Neuronal stem cell (in vitro differentiated cells): ENCODE data around the gene CCDC9B.

Experiments
- DNase-seq: peaks from one replicate; pipeline ENCODE4 v3.0.0-alpha.2; 2013; ENCODE audit warnings: low spot score
- H2AFZ ChIP-seq: one replicate; pipeline ENCODE4 v1.6.1; 2013; ENCODE audit warnings: mild to moderate bottlenecking, low read length, inconsistent platforms
- H2AK5ac ChIP-seq: 2 replicates; pipeline ENCODE4 v1.6.1; 2013; ENCODE audit warnings: low read depth, mild to moderate bottlenecking, inconsistent platforms, low read length, moderate library complexity, mixed read lengths
- H2BK120ac ChIP-seq: 2 replicates; pipeline ENCODE4 v1.6.1; 2013; ENCODE audit warnings: low read depth, mild to moderate bottlenecking, inconsistent platforms, low read length, moderate library complexity, mixed read lengths
- H2BK12ac ChIP-seq: one replicate; pipeline ENCODE4 v1.6.1; 2013; ENCODE audit warnings: low read length, inconsistent platforms
- H2BK15ac ChIP-seq: 2 replicates; pipeline ENCODE4 v1.6.1; 2013; ENCODE audit warnings: mild to moderate bottlenecking, low read length, inconsistent platforms, mixed read lengths
- H2BK5ac ChIP-seq: one replicate; pipeline ENCODE4 v1.6.1; 2013; ENCODE audit warnings: inconsistent platforms, mild to moderate bottlenecking, low read length, moderate library complexity
- H3K14ac ChIP-seq: one replicate; pipeline ENCODE4 v1.6.1; 2013; ENCODE audit warnings: low read length, inconsistent platforms
- H3K18ac ChIP-seq: 2 replicates; pipeline ENCODE4 v1.6.1; 2013; ENCODE audit warnings: low read length, inconsistent platforms
- H3K23ac ChIP-seq: 2 replicates; pipeline ENCODE4 v1.6.1; 2013; ENCODE audit warnings: low read depth, mild to moderate bottlenecking, mixed read lengths, low read length, inconsistent platforms; ENCODE audit not compliant: poor library complexity
- H3K27ac ChIP-seq: replicated peaks from 3 replicates; pipeline ENCODE4 v1.5.1; 2013; ENCODE audit warnings: low read length, inconsistent platforms
- H3K27me3 ChIP-seq, 3 experiments: 2 replicates each; pipeline ENCODE4 v1.6.1; 2013; ENCODE audit warnings: low read length in 3 of 3, mild to moderate bottlenecking in 2 of 3, inconsistent platforms in 1 of 3, low read depth in 1 of 3, mixed read lengths in 1 of 3, moderate library complexity in 1 of 3; ENCODE audit not compliant: control insufficient read depth in 3 of 3, insufficient read depth in 3 of 3
- H3K36me3 ChIP-seq, 2 donors: replicated peaks in 1 of 2; 2 replicates each; pipeline ENCODE4 v1.6.1; 2013; ENCODE audit warnings: low read length in 2 of 2; ENCODE audit not compliant: control insufficient read depth in 2 of 2, insufficient read depth in 2 of 2
- H3K4ac ChIP-seq: 2 replicates; pipeline ENCODE4 v1.6.1; 2013; ENCODE audit warnings: inconsistent platforms, mild to moderate bottlenecking, low read length, moderate library complexity
- H3K4me1 ChIP-seq, 2 donors: 1 replicate in 1 of 2; 2 replicates in 1 of 2; pipeline ENCODE4 v1.6.1; 2013; ENCODE audit warnings: low read length in 2 of 2, low read depth in 1 of 2; ENCODE audit not compliant: control insufficient read depth in 2 of 2, insufficient read depth in 1 of 2
- H3K4me2 ChIP-seq: one replicate; pipeline ENCODE4 v1.6.1; 2013; ENCODE audit warnings: mild to moderate bottlenecking, low read length, inconsistent platforms; ENCODE audit not compliant: insufficient read depth, poor library complexity, severe bottlenecking
- H3K4me3 ChIP-seq, 2 donors: 2 replicates each; pipeline ENCODE4 v1.5.1; 2013; ENCODE audit warnings: low read length in 2 of 2, mild to moderate bottlenecking in 2 of 2, inconsistent platforms in 1 of 2, moderate library complexity in 1 of 2
- H3K79me1 ChIP-seq: one replicate; pipeline ENCODE4 v1.6.1; 2013; ENCODE audit warnings: low read depth, mild to moderate bottlenecking, inconsistent platforms, low read length, moderate library complexity
- H3K9ac ChIP-seq: one replicate; pipeline ENCODE4 v1.6.1; 2013; ENCODE audit warnings: mild to moderate bottlenecking, low read depth, low read length, inconsistent platforms; ENCODE audit not compliant: poor library complexity
- H3K9me3 ChIP-seq, 2 donors: replicated peaks in 1 of 2; 2 replicates each; pipeline versions ENCODE3 to v1.6.1; 2013; ENCODE audit warnings: low read length in 2 of 2, mild to moderate bottlenecking in 2 of 2, inconsistent platforms in 1 of 2, low read depth in 1 of 2, mixed read lengths in 1 of 2, moderate library complexity in 1 of 2; ENCODE audit not compliant: control insufficient read depth in 2 of 2, insufficient read depth in 1 of 2
- H4K8ac ChIP-seq: one replicate; pipeline ENCODE4 v1.6.1; 2013; ENCODE audit warnings: low read depth, mild to moderate bottlenecking, inconsistent platforms, low read length, moderate library complexity
- H4K91ac ChIP-seq: one replicate; pipeline ENCODE4 v1.6.1; 2013; ENCODE audit warnings: low read length, low read depth, mild to moderate bottlenecking, inconsistent platforms; ENCODE audit not compliant: poor library complexity
- WGBS, 2 donors: extraction: QIAGEN DNeasy Blood & Tissue Kit; methylation state at CpG; one replicate each; pipeline ENCODE4 v1.1.7; 2013; ENCODE audit warnings: missing lambda C conversion rate in 2 of 2, mixed read lengths in 1 of 2; ENCODE audit not compliant: insufficient read length in 2 of 2, insufficient replicate concordance in 1 of 2; ENCODE audit errors: extremely low coverage in 2 of 2; 5-methylcytosine and 5-hydroxymethylcytosine counted together

Gene CCDC9B

GRCh38 chr15:40340038-40340739 is 550 bp downstream of the CCDC9B start:
- H3K27me3 ChIP-seq: peaks cover 0 to 11% (median 2%) of the 10 kb centered on the region in 3 experiments

GRCh38 chr15:40339621-40339945 is 1.2 kb downstream of the CCDC9B start:
- Histone ChIP-seq H2BK15ac (peak overlapping the region; percentile 10), H3K79me1 (no peaks in the 10 kb centered on the region), H4K8ac (no peak overlapping the region), H3K9ac (peak overlapping the region; percentile 46), H3K27me3 (peaks cover 0 to 11% (median 2%) of the 10 kb centered on the region in 3 experiments), H3K23ac (peak overlapping the region; percentile 11), H3K18ac (no peak overlapping the region), H2AK5ac (no peak overlapping the region), H3K4me3 (no peak overlapping the region), H2BK12ac (peak overlapping the region; percentile 24), H2AFZ (no peak overlapping the region), H3K27ac (no peak overlapping the region), H4K91ac (no peak overlapping the region), H2BK120ac (no peak overlapping the region), H3K4me2 (no peak overlapping the region), H3K14ac (no peak overlapping the region), H2BK5ac (no peak overlapping the region), H3K9me3 (no peaks in the 10 kb centered on the region), H3K4me1 (peaks cover 2 to 12% of the 10 kb centered on the region in 2 donors), H3K36me3 (no peaks in the 10 kb centered on the region), H3K4ac (no peak overlapping the region)
- no peak for DNase-seq
- WGBS, 2 donors: no CpG with 5 or more reads among the region's 7 CpGs

More at GRCh38 chr15:40340038-40340739, 550 bp downstream of the CCDC9B start:
- Histone ChIP-seq H3K18ac (peak overlapping the region; percentile 67), H4K8ac (no peak overlapping the region), H3K4me3 (no peak overlapping the region), H2BK12ac (peak overlapping the region; percentile 24), H4K91ac (no peak overlapping the region), H3K79me1 (no peaks in the 10 kb centered on the region), H3K23ac (peak overlapping the region; percentile 5), H2AK5ac (no peak overlapping the region), H3K4me1 (peaks cover 2 to 12% of the 10 kb centered on the region in 2 donors), H3K14ac (no peak overlapping the region), H2BK120ac (no peak overlapping the region), H2BK5ac (no peak overlapping the region), H3K4ac (no peak overlapping the region), H3K9me3 (no peaks in the 10 kb centered on the region), H2AFZ (peak overlapping the region; percentile 73), H3K27ac (no peak overlapping the region), H2BK15ac (peak overlapping the region; percentile 34), H3K36me3 (no peaks in the 10 kb centered on the region), H3K4me2 (no peak overlapping the region), H3K9ac (no peak overlapping the region)
- no peak for DNase-seq
- no CpG with 5 or more reads among the region's 14 CpGs for WGBS, 2 donors

- no peak overlapping the region for H3K4me2 ChIP-seq
- no peak overlapping the region for H4K91ac ChIP-seq
- peak overlapping the region; percentile 11 for H3K23ac ChIP-seq
- no peak overlapping the region for H4K8ac ChIP-seq
- no peak overlapping the region for H2AFZ ChIP-seq
- peaks cover 0 to 11% (median 2%) of the 10 kb centered on the region in 3 experiments for H3K27me3 ChIP-seq
- peak overlapping the region; percentile 17 for H2AK5ac ChIP-seq
- H3K36me3 ChIP-seq: no peaks in the 10 kb centered on the region
- WGBS, 2 donors: no CpG with 5 or more reads among the region's 11 CpGs
- H2BK120ac ChIP-seq: no peak overlapping the region
- H2BK12ac ChIP-seq: no peak overlapping the region
- H3K4me1 ChIP-seq: peaks cover 3 to 12% of the 10 kb centered on the region in 2 donors
- no peak for DNase-seq
- H3K27ac ChIP-seq: no peak overlapping the region
- peak overlapping the region; percentile 49 for H3K18ac ChIP-seq
- no peaks in the 10 kb centered on the region for H3K9me3 ChIP-seq
- H3K14ac ChIP-seq: no peak overlapping the region
- H2BK5ac ChIP-seq: no peak overlapping the region
- peak overlapping the region; percentile 46 for H3K9ac ChIP-seq
- H2BK15ac ChIP-seq: peak overlapping the region; percentile 3
- H3K4ac ChIP-seq: no peak overlapping the region
- no peaks in the 10 kb centered on the region for H3K79me1 ChIP-seq
- H3K4me3 ChIP-seq: no peak overlapping the region
Observed at GRCh38 chr15:40338921-40339620, 1.7 kb downstream of the CCDC9B start.

GRCh38 chr15:40338041-40338657 is 2.6 kb downstream of the CCDC9B start:
- H3K4me1 ChIP-seq: peaks cover 3 to 16% of the 10 kb centered on the region in 2 donors

More at GRCh38 chr15:40338041-40338657, 2.6 kb downstream of the CCDC9B start:
- H3K4ac ChIP-seq: no peak overlapping the region
- no peak overlapping the region for H3K9ac ChIP-seq
- H2AK5ac ChIP-seq: no peak overlapping the region
- WGBS, 2 donors: no CpG with 5 or more reads among the region's 11 CpGs
- no peak overlapping the region for H3K14ac ChIP-seq
- no peak overlapping the region for H4K91ac ChIP-seq
- H3K4me2 ChIP-seq: no peak overlapping the region
- no peaks in the 10 kb centered on the region for H3K79me1 ChIP-seq
- H2BK12ac ChIP-seq: no peak overlapping the region
- peak; percentile 62 for DNase-seq
- H2BK120ac ChIP-seq: no peak overlapping the region
- H2BK5ac ChIP-seq: no peak overlapping the region
- peak overlapping the region; percentile 3 for H2BK15ac ChIP-seq
- no peak overlapping the region for H3K27ac ChIP-seq
- H3K36me3 ChIP-seq: no peaks in the 10 kb centered on the region
- H3K23ac ChIP-seq: peak overlapping the region; percentile 46
- no peak overlapping the region for H3K18ac ChIP-seq
- no peaks in the 10 kb centered on the region for H3K9me3 ChIP-seq
- no peak overlapping the region for H3K4me3 ChIP-seq
- H4K8ac ChIP-seq: no peak overlapping the region
- peaks cover 0 to 11% (median 2%) of the 10 kb centered on the region in 3 experiments for H3K27me3 ChIP-seq
- H2AFZ ChIP-seq: peak overlapping the region; percentile 4
